Activated naive CD4-positive, alpha-beta T cell treated with anti-CD3 and anti-CD28 coated beads, Interleukin-2, amount 50 U/mL, for 24 hours (primary cell): ENCODE measurements around the gene TMEM248.
"Not testable (repeated sequence)": the region's sequence is repeated elsewhere in the genome, so short reads cannot be mapped to it uniquely, and the experiment has no call there.

Source experiments
- H3K27ac Mint-ChIP-seq: one replicate; pipeline ENCODE4 v1.8.0; 2021; ENCODE audit warnings: mild to moderate bottlenecking, mixed read lengths
- H3K27me3 Mint-ChIP-seq: one replicate; pipeline ENCODE4 v1.8.0; 2021; ENCODE audit warnings: mixed read lengths
- H3K36me3 Mint-ChIP-seq: one replicate; pipeline ENCODE4 v1.8.0; 2021; ENCODE audit warnings: mixed read lengths
- H3K4me1 Mint-ChIP-seq: one replicate; pipeline ENCODE4 v1.8.0; 2021; ENCODE audit warnings: mixed read lengths
- H3K4me3 Mint-ChIP-seq: one replicate; pipeline ENCODE4 v1.8.0; 2021; ENCODE audit warnings: mild to moderate bottlenecking, mixed read lengths
- H3K9me3 Mint-ChIP-seq: one replicate; pipeline ENCODE4 v1.8.0; 2021; ENCODE audit warnings: mixed read lengths

Gene TMEM248

DNA sequence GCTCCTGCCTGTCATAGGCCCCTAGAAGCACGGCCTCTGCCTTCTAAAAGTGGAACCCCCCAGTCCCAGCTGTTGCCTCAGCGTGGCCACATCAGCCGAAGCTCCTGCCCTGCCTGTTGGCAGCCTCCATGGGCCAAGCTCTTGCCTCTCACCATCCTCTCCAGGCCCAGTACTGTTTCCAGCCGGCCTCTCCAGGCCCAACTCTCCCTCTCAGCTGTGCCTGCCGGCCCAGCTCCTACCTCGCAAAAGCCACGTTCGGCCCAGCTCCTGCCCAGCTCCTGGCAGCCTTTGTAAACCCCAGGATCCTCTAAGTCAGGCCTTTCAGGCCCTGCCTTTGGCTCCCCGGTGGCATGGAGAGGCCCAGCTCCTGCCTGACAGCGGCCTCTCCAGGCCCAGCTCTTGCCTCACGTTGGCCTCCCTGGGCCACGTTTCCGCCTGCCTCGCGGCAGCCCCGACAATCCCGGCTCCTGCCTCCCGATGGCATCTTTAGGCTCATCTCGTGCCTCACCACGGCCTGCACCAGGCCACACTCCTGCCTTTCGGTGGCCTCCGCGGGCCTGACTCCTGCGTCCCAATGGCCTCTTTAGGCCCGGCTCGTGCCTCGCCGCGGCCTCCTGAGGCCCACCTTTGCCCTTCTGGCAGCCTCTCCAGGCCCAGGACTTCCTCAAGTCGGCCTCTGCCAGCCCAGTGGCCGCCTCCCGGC is 17.5 kb upstream of the TMEM248 start:
- H3K4me1 Mint-ChIP-seq: no peaks in the 10 kb centered on the region
- no peaks in the 10 kb centered on the region for H3K27me3 Mint-ChIP-seq
- no peak overlapping the region for H3K4me3 Mint-ChIP-seq
- H3K9me3 Mint-ChIP-seq: no peaks in the 10 kb centered on the region
- peaks cover 3% of the 10 kb centered on the region for H3K36me3 Mint-ChIP-seq
- H3K27ac Mint-ChIP-seq: no peak overlapping the region

DNA sequence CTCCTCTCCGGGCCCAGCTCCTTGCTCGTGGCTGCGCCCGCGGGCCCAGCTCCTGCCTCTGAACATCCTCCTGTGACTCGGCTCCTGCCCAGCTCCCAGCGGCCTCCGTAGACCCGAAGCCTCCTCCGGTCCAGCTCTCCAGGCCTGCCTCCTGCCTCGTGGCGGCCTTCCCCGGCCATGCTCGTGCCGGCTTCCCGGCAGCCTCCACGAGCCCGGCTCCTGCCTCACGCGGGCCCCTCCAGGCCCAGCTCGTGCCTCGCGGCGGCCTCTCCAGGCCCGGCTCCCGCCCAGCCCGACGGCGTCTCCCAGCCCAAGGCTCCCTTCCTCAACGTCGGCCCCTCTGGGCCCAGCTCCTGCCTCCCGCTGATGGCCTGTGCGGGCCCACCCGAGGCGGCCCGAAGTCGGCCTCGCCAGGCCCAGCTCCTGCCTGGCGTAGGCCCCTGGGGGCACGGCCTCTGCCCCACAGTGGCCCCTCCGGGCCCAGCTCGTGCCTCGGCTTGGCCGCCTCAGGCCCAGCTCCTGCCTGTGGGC is 16.9 kb upstream of the TMEM248 start:
- H3K27me3 Mint-ChIP-seq: no peaks in the 10 kb centered on the region

DNA sequence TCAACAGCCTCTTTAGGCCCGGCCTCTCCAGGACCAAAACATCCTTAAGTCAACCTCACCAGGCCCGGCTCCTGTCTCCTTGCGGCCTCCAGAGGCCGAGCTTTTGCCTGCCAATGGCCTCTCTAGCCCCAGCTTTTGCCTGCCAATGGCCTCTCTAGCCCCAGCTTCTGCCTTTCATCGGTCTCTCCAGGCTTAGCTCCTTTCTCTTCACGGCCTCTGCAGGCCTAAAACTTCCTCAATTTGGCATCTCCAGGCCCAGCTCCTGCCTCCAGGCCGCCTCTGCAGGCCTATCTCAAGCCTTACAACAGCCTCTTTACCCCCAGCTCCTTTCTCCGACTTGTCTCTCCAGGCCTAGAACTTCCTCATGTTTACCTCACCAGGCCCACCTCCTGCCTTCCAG is 15.7 kb upstream of the TMEM248 start:
- Mint-ChIP-seq H3K4me3 (no peak overlapping the region), H3K27ac (no peak overlapping the region), H3K36me3 (peaks cover 1% of the 10 kb centered on the region), H3K9me3 (no peaks in the 10 kb centered on the region), H3K4me1 (no peaks in the 10 kb centered on the region), H3K27me3 (no peaks in the 10 kb centered on the region)

More for the DNA sequence above, 16.9 kb upstream of the TMEM248 start:
- Mint-ChIP-seq H3K4me3 (no peak overlapping the region), H3K4me1 (no peaks in the 10 kb centered on the region), H3K27ac (no peak overlapping the region), H3K9me3 (no peaks in the 10 kb centered on the region), H3K36me3 (peaks cover 3% of the 10 kb centered on the region)

DNA sequence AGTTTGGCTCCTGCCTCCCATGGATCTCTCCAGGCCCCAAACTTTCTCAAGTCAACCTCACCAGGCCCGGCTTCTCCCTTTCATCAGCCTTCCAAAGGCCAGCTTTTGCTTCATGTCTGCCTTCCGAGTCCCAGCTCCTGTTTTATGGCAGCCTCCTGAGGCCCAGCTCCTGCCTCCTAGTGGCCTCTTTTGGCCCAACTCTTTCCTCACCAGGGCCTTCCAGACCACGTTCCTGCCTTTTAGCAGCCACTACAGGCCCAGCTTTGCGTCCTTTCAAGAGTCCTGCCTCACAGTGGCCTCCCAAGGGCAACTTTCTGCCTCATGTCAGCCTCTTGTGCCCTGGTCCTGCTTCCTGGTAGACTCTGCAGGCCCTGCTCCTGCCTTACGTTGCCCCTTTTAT is 15.3 kb upstream of the TMEM248 start:
- Mint-ChIP-seq H3K27ac (no peak overlapping the region), H3K36me3 (peaks cover 1% of the 10 kb centered on the region), H3K9me3 (no peaks in the 10 kb centered on the region), H3K4me1 (no peaks in the 10 kb centered on the region), H3K4me3 (no peak overlapping the region), H3K27me3 (no peaks in the 10 kb centered on the region)

DNA sequence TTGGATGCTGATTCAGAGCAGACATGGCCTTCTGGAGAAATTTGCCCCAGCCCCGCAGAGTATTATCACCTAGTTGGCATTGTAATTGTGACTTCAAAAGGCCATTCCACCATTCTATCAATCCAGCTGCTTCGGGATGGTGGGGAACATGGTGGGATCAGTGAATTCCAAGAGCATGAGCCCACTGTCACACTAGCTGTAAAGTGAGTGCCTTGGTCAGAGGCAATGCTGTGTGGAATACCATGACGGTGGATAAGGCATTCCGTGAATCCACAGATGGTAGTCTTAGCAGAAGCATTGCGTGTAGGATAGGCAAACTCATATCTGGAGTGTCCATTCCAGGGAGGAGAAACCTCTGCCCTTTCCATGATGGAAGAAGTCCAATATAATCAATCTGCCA is 13.3 kb upstream of the TMEM248 start:
- no peaks in the 10 kb centered on the region for H3K27me3 Mint-ChIP-seq
- H3K27ac Mint-ChIP-seq: no peak overlapping the region
- H3K4me1 Mint-ChIP-seq: no peaks in the 10 kb centered on the region
- H3K9me3 Mint-ChIP-seq: no peaks in the 10 kb centered on the region
- H3K4me3 Mint-ChIP-seq: no peak overlapping the region
- H3K36me3 Mint-ChIP-seq: peaks cover 1% of the 10 kb centered on the region

DNA sequence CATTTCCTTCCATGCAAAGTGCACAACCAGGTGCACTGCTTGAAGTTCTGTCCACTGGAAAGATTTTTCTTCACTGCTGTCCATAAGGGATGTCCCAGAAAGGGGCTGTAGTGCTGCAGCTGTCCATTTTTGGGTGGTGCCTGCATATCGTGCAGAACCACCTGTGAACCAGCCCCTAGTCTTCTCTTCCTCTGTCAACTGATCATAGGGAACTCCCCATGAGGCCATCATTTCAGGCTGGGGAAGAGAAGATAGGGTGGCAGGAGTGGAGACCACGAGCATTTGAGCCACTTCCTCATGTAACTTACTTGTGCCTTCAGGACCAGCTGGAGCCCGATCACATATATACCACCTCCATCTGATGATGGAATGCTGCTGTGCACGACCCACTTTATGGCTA is 12.4 kb upstream of the TMEM248 start:
- not testable (repeated sequence) for H3K9me3 Mint-ChIP-seq, H3K4me1 Mint-ChIP-seq, H3K4me3 Mint-ChIP-seq, H3K27ac Mint-ChIP-seq, H3K36me3 Mint-ChIP-seq, H3K27me3 Mint-ChIP-seq

DNA sequence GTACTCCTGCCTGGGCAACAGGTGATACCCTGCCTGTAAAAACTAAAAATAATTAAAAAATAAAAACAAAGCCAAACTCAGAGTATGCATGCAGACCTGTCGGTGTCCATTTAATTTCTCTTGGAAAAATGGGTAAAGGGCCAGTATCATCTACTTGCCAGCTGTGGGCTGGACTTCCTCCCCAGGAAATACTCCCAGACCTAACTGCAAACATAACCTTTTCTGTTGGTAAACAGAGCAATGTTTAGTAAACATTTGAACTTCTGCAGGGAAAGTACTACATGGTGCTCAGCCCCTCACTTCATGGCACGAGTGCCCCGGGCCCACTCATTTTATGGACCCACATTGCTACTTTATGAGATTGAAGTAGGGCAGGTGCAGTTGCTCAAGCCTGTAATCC is 10.2 kb upstream of the TMEM248 start:
- no peaks in the 10 kb centered on the region for H3K27me3 Mint-ChIP-seq
- H3K4me3 Mint-ChIP-seq: no peak overlapping the region
- H3K36me3 Mint-ChIP-seq: no peaks in the 10 kb centered on the region

DNA sequence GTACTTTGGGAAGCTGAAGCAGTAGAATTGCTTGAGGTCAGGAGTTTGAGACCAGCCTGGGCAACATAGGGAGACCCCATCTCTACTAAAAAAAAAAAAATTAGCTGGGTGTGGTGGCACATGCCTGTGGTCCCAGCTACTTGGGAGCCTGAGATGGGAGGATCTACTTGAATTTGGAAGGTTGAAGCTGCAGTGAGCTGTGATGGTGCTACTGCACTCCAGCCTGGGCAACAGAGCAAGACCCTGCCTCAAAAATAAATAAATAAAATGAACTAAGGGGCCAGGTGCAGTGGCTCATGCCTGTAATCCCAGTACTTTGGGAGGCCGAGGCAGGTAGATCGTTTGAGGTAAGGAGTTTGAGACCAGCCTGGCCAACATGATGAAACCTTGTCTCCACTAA is 9.8 kb upstream of the TMEM248 start:
- not testable (repeated sequence) for H3K4me3 Mint-ChIP-seq, H3K36me3 Mint-ChIP-seq, H3K4me1 Mint-ChIP-seq, H3K27me3 Mint-ChIP-seq, H3K27ac Mint-ChIP-seq, H3K9me3 Mint-ChIP-seq

More for the DNA sequence above, 10.2 kb upstream of the TMEM248 start:
- no peaks in the 10 kb centered on the region for H3K4me1 Mint-ChIP-seq
- no peak overlapping the region for H3K27ac Mint-ChIP-seq
- no peaks in the 10 kb centered on the region for H3K9me3 Mint-ChIP-seq

DNA sequence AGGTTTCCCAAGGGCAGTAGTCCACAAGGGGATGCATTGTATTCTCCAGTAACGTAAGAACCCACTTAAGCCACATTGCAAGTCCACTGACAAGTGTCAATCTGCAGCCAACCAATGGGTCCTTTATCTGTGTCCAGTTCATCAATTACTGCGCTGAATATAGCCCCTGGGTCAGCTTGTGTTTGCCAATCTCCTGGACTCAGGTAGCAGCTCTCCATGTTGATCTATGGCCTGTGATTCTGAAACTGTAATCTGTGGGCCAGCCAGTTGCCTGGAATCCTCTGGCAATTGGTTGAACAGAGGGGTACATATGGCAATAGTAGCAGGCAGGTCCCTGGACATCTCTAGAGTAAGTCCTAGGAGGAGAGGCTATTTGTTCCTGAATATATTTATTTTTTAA is 8.8 kb upstream of the TMEM248 start:
- no peak overlapping the region for H3K27ac Mint-ChIP-seq
- H3K4me3 Mint-ChIP-seq: no peak overlapping the region
- no peaks in the 10 kb centered on the region for H3K27me3 Mint-ChIP-seq
- H3K36me3 Mint-ChIP-seq: no peaks in the 10 kb centered on the region
- H3K9me3 Mint-ChIP-seq: no peaks in the 10 kb centered on the region
- H3K4me1 Mint-ChIP-seq: no peaks in the 10 kb centered on the region

DNA sequence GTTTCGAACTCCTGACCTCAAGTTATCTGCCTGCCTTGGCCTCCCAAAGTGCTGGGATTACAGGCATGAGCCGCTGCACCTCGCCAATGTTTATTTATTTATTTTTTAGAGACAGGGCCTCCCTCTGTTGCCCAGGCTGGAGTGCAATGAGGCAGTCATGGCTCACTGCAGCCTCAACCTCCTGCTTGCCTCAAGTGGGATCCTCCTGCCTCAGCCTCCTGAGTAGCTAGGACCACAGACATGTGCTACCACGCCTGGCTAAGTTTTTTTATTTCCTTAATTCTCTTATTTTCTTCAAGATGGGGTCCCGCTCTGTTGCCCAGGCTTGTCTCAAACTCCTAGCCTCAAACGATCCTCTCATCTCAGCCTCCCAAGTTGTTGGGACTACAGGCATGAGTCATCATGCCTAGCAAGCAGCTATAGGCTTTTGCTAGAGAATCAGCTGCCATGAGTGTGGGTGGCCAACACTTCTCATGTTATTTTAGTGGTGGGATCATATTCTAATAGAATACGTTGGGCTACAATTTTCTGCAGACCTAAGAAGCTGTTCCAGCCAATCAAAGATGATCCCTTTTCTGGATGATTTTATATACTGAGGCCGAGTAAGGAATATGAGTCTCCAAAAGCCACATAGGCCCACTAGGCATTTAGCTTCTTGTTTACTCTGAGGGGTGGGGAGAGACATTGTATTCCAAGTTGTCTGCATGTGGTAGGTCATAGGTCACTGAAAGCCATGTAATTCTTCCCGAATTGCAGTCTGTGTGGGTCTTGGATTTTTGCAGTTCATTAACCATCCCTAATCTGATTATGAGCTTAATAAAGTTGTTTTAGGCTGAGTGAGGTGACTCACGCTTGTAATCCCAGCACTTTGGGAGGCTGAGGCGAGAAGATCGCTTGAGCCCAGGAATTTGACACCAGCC is 7.6 kb upstream of the TMEM248 start:
- Mint-ChIP-seq H3K9me3 (no peaks in the 10 kb centered on the region), H3K4me3 (no peak overlapping the region), H3K27ac (no peak overlapping the region), H3K27me3 (no peaks in the 10 kb centered on the region), H3K4me1 (no peaks in the 10 kb centered on the region), H3K36me3 (no peaks in the 10 kb centered on the region)

DNA sequence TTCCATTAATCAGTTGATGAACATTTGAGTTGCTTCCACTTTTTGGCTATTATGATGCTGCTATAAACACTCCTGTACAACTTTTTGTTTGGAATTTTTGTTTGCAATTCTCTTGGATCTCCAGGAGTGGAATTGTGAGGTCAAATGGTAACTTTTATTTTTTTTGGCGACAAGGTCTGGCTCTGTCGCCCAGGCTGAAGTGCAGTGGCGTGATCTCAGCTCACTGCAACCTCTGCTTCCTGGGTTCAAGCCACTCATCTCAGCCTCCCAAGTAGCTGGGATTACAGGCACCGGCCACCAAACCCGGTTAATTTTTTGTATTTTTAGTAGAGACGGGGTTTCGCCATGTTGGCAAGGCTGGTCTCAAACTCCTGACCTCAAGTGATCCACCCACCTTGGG is 3.1 kb upstream of the TMEM248 start:
- not testable (repeated sequence) for H3K27me3 Mint-ChIP-seq, H3K9me3 Mint-ChIP-seq, H3K4me1 Mint-ChIP-seq, H3K36me3 Mint-ChIP-seq, H3K4me3 Mint-ChIP-seq, H3K27ac Mint-ChIP-seq

DNA sequence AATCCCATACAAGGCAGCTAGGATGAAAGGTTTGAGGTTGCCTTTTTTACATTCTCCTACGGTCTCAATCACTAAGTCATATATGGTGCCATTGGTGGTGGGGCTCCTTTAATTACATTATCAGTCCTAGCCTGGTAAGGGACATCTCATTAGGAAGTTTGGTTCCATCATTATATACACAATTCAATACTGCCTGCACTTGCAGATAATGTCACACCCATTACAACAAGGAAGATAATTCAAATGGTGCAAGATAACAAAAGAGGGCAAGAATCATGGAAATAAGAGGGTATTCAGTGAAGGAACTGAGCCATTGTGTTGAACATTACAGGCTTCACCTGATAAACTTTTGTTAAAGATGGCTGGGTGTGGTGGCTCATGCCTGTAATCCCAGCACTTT is 1.7 kb upstream of the TMEM248 start:
- H3K36me3 Mint-ChIP-seq: peaks cover 4% of the 10 kb centered on the region
- peaks cover 17% of the 10 kb centered on the region for H3K4me1 Mint-ChIP-seq
- peak overlapping the region; percentile 67 for H3K4me3 Mint-ChIP-seq
- H3K27me3 Mint-ChIP-seq: no peaks in the 10 kb centered on the region
- no peaks in the 10 kb centered on the region for H3K9me3 Mint-ChIP-seq
- peak overlapping the region; percentile 75 for H3K27ac Mint-ChIP-seq

DNA sequence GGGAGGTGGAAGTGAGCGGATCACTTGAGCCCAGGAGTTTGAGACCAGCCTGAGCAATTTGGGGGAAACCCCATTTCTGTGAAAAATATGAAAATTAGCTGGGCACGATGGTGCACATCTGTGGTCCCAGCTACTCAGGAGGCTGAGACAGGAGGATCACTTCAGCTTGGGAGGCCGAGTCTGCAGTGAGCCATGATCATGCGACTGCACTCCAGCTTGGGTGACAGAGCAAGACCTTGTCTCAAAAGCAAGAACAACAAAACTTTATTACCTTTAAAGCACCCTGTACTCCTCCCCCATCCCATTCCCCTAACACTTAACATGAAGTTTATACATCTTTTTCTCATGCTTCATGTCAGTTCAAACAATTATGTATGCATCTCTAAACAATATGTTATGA is 1.3 kb upstream of the TMEM248 start:
- peaks cover 4% of the 10 kb centered on the region for H3K36me3 Mint-ChIP-seq
- no peaks in the 10 kb centered on the region for H3K27me3 Mint-ChIP-seq
- H3K9me3 Mint-ChIP-seq: no peaks in the 10 kb centered on the region
- H3K27ac Mint-ChIP-seq: peak overlapping the region; percentile 75
- H3K4me3 Mint-ChIP-seq: peak overlapping the region; percentile 67
- H3K4me1 Mint-ChIP-seq: peaks cover 17% of the 10 kb centered on the region

DNA sequence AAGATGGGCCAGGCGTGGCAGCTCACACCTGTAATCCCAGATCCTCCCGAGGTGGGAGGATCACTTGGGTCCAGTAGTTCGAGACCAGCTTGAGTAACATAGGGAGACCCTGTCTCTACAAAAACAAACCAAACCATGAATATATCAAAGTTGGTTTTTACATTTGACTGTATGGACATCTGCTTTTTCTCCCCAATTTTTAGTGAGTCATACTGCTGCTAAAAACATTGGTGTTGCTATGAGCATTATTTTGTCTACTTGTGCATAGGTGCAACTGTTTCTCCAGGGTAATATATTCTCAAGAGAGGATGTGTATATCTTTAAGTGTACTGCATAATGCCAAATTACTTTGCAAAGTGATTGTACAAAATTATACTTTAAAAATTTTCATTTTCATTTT is 769 bp upstream of the TMEM248 start:
- H3K4me3 Mint-ChIP-seq: peak overlapping the region; percentile 38
- H3K9me3 Mint-ChIP-seq: no peaks in the 10 kb centered on the region
- no peaks in the 10 kb centered on the region for H3K27me3 Mint-ChIP-seq
- peaks cover 4% of the 10 kb centered on the region for H3K36me3 Mint-ChIP-seq
- no peak overlapping the region for H3K27ac Mint-ChIP-seq
- peaks cover 19% of the 10 kb centered on the region for H3K4me1 Mint-ChIP-seq

DNA sequence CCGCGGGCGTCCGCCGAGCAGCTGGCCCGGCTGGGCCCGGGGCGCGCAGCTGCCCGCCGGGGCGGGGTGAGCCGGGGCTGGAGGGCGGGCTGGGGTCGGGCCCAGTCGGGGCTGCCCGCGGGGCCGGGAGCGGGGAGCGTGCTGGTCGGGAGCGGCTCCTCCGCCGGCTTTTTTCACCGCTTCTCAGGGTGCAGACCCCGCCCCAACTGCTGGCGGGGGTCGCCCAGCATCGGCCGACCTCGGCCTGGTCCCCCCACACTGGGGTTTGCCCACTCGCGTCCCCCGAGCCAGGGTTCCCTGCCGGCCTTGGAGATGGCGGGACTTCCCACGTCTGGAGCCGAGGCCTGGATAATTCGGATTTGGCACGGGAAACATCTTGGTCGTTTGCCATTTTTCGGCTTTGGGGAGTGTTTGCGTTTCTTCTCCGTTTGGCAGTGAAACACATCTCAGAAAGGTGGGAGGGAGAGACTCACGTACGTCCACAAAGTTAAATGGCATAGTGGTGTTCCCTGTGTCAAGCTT is 432 bp downstream of the TMEM248 start:
- H3K36me3 Mint-ChIP-seq: peaks cover 9% of the 10 kb centered on the region
- peak overlapping the region; percentile 95 for H3K27ac Mint-ChIP-seq
- H3K27me3 Mint-ChIP-seq: no peaks in the 10 kb centered on the region
- no peaks in the 10 kb centered on the region for H3K9me3 Mint-ChIP-seq
- peak overlapping the region; percentile 96 for H3K4me3 Mint-ChIP-seq
- H3K4me1 Mint-ChIP-seq: peaks cover 29% of the 10 kb centered on the region

DNA sequence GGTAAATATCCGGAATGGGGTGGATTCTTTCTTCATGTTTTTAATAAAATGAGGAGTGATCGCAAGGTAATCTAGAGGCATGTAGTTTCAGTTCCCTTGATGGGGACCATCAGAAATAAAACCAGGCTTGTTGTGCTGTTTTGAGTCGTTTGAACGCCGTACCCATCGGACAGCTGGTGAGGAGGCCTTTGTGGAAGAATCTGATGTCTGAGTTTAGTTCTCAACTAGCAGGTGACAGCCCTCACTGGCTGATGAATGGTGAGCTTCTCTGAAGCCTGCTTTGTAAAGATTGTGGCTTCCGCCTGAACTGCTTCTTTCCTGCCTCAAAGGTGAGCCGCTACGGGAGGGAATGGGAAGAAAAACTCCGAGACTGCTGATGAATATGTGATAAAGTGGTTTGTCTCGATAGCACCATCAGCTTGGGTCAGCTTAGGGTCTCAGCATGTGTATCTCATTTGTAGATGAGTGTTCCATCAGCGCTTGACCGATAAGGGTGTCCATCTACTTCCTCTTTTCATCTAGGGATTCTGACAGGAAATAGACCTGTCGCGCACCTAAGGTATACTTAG is 977 bp downstream of the TMEM248 start:
- H3K9me3 Mint-ChIP-seq: no peaks in the 10 kb centered on the region
- peaks cover 35% of the 10 kb centered on the region for H3K4me1 Mint-ChIP-seq
- peaks cover 9% of the 10 kb centered on the region for H3K36me3 Mint-ChIP-seq
- peak overlapping the region; percentile 96 for H3K4me3 Mint-ChIP-seq
- H3K27me3 Mint-ChIP-seq: no peaks in the 10 kb centered on the region
- peak overlapping the region; percentile 95 for H3K27ac Mint-ChIP-seq
